Measurements from ENCODE around the gene CCDC3.

DNA sequence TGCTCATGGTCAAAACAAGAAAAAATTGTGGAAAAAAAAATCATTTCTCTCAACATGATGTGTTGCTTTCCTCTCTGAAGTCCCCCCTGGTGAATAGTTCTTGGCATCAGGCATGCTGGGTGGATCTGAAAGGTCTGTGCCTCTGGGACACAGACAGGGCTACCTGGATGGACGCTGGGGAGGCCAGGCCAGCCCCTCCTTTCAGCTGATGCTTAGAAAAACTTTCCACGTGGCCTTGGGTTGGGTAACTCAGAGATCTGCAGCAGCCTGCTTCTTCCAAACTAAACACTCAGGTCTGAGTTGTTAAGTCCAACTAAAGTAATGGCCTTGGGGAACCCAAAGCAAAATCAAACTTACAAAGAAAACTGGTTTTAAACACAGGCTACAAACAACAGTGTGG is 113.0 kb downstream of the CCDC3 start:
- TF ChIP-seq CTCF (IDR thresholded peaks at IDR 0.05), result no peak
- TF ChIP-seq POLR2A (IDR thresholded peaks at IDR 0.05), result no peak

Data from right lobe of liver (tissue), 4 donors.